NB4 (cell line): ENCODE results near the gene CXCL13.

Experiments used
- POLR2A ChIP-seq: IDR thresholded peaks from 2 replicates; pipeline ENCODE4 v1.6.1; 2011; ENCODE audit warnings: mild to moderate bottlenecking; ENCODE audit not compliant: insufficient read length; ENCODE audit errors: extremely low read depth
- TF ChIP-seq, protein P1 (sequence below): IDR thresholded peaks from one replicate; pipeline ENCODE4 v1.5.1; 2012; ENCODE audit warnings: low read depth, low read length
- TF ChIP-seq, protein P2 (sequence below): IDR thresholded peaks from 2 replicates; pipeline ENCODE4 v1.6.1; 2011; ENCODE audit warnings: low read depth, low read length

DNA sequence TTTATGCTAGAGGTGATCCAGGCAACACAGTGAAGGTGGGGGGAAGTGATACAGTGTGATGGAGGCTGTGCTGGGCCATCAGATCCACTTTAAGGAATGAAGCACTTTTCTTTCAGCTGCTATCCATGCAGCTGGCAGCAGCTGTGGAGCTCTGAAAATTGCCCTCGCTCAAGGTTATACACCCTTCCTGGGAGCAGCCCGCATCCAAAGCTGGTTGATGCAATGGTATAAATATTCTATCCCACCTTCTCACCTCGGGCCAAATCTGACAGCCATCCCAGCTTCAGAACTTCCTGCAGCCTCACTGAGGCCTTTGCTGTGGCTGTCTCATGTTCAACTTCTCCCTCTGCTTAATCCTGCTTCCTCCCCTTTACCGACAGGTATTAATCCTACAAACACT is 18.6 kb downstream of the CXCL13 start:
- TF ChIP-seq, protein P1, sequence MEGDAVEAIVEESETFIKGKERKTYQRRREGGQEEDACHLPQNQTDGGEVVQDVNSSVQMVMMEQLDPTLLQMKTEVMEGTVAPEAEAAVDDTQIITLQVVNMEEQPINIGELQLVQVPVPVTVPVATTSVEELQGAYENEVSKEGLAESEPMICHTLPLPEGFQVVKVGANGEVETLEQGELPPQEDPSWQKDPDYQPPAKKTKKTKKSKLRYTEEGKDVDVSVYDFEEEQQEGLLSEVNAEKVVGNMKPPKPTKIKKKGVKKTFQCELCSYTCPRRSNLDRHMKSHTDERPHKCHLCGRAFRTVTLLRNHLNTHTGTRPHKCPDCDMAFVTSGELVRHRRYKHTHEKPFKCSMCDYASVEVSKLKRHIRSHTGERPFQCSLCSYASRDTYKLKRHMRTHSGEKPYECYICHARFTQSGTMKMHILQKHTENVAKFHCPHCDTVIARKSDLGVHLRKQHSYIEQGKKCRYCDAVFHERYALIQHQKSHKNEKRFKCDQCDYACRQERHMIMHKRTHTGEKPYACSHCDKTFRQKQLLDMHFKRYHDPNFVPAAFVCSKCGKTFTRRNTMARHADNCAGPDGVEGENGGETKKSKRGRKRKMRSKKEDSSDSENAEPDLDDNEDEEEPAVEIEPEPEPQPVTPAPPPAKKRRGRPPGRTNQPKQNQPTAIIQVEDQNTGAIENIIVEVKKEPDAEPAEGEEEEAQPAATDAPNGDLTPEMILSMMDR, result no peak
- no peak for TF ChIP-seq POLR2A
- TF ChIP-seq, protein P2, sequence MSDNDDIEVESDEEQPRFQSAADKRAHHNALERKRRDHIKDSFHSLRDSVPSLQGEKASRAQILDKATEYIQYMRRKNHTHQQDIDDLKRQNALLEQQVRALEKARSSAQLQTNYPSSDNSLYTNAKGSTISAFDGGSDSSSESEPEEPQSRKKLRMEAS, result no peak
